ENCODE measurements around the gene ALDOC. TPM values are rescaled to one million over a fixed set of nuclear protein-coding genes. Genes with fewer than 3 reads are reported as not detected.

ALDOC gene
- total RNA-seq, 1 donor from 2014 or later: 329 TPM

DNA sequence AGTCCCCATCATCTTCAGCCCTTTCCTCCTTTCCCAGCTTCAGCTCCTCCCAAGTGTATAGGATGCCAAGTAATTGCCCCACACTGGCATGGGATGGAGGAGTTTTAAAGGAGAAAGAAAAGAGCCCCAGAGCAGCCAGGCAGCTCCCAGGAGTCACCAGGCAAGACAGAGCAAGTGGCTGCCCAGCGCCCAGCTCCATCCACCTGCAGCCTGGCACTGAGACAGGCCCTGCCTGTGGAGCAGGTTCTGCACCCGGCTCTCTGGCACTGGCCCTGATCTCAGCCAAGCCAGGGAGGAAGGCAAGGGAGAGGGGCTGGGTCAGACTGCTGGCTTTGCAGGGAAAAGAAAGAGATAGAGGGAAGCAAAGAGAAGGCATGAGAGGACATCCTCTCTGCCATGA, 48.8 kb downstream of the ALDOC start:
- intact Hi-C loops (cut with micrococcal nuclease): no loop called here
- Histone ChIP-seq H3K4me1 (no peaks in the 10 kb centered on the region), H3K36me3 (no peaks in the 10 kb centered on the region), H3K27me3 (ENCODE audit: low read depth) (peaks cover 22% of the 10 kb centered on the region), H3K4me3 (no peak overlapping the region), H3K9me3 (replicated peaks) (no peaks in the 10 kb centered on the region), H3K27ac (replicated peaks) (no peak overlapping the region)
- TF ChIP-seq, protein P1, sequence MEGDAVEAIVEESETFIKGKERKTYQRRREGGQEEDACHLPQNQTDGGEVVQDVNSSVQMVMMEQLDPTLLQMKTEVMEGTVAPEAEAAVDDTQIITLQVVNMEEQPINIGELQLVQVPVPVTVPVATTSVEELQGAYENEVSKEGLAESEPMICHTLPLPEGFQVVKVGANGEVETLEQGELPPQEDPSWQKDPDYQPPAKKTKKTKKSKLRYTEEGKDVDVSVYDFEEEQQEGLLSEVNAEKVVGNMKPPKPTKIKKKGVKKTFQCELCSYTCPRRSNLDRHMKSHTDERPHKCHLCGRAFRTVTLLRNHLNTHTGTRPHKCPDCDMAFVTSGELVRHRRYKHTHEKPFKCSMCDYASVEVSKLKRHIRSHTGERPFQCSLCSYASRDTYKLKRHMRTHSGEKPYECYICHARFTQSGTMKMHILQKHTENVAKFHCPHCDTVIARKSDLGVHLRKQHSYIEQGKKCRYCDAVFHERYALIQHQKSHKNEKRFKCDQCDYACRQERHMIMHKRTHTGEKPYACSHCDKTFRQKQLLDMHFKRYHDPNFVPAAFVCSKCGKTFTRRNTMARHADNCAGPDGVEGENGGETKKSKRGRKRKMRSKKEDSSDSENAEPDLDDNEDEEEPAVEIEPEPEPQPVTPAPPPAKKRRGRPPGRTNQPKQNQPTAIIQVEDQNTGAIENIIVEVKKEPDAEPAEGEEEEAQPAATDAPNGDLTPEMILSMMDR (IDR thresholded peaks at IDR 0.05; ENCODE audit: borderline replicate concordance): no peak
- no peak for DNase-seq

DNA sequence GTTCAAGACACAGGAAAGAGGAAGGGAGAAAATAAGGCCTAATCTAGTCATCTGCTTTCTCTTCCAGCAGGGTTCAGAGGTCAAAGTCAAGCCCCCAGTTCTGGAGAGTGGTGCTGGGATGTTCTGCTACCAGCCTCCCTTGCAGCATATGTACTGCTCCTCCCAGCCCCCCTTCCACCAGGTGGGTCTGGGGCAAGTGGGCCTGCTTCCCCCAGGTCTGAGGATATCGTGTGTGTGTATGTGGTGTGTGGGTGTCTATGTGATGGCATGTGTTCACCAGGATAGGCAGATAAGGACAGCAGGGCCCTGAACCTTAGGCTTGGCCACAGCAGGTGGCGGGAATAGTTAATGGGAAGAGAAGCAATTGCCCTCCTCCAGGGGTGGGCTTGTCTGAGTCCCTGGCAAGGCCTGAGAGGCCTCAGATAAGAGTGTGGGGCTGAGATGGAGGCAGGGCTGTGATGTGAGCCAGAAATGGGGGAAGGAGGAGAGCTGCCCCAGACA, 49.5 kb downstream of the ALDOC start:
- no peaks in the 10 kb centered on the region for H3K36me3 ChIP-seq
- TF ChIP-seq, protein P1 (IDR thresholded peaks at IDR 0.05; ENCODE audit: borderline replicate concordance): no peak
- no peak for DNase-seq
- no peak overlapping the region for H3K4me3 ChIP-seq
- no peaks in the 10 kb centered on the region for H3K4me1 ChIP-seq
- intact Hi-C loops (cut with micrococcal nuclease): no loop called here
- H3K9me3 ChIP-seq (replicated peaks): no peaks in the 10 kb centered on the region
- H3K27ac ChIP-seq (replicated peaks): no peak overlapping the region
- peaks cover 16% of the 10 kb centered on the region for H3K27me3 ChIP-seq (ENCODE audit: low read depth)

GRCh38 chr17:28526381-28526780, 50.3 kb downstream of the ALDOC start:
- no peaks in the 10 kb centered on the region for H3K9me3 ChIP-seq (replicated peaks)
- H3K27ac ChIP-seq (replicated peaks): no peak overlapping the region
- no peak for DNase-seq
- no peak overlapping the region for H3K4me3 ChIP-seq
- intact Hi-C loops (cut with micrococcal nuclease): no loop called here
- H3K4me1 ChIP-seq: no peaks in the 10 kb centered on the region
- peaks cover 11% of the 10 kb centered on the region for H3K27me3 ChIP-seq (ENCODE audit: low read depth)
- TF ChIP-seq, protein P1 (IDR thresholded peaks at IDR 0.05; ENCODE audit: borderline replicate concordance): no peak
- H3K36me3 ChIP-seq: no peaks in the 10 kb centered on the region

- no peaks in the 10 kb centered on the region for H3K36me3 ChIP-seq
- no peak for DNase-seq
- peaks cover 10% of the 10 kb centered on the region for H3K27me3 ChIP-seq (ENCODE audit: low read depth)
- no peaks in the 10 kb centered on the region for H3K4me1 ChIP-seq
- no peak overlapping the region for H3K4me3 ChIP-seq
- no peaks in the 10 kb centered on the region for H3K9me3 ChIP-seq (replicated peaks)
- TF ChIP-seq, protein P1 (IDR thresholded peaks at IDR 0.05; ENCODE audit: borderline replicate concordance): no peak
- intact Hi-C loops (cut with micrococcal nuclease): no loop called here
- no peak overlapping the region for H3K27ac ChIP-seq (replicated peaks)
These were observed 51.9 kb downstream of the ALDOC start for GRCh38 chr17:28524476-28525424.

GRCh38 chr17:28523876-28524275, 52.8 kb downstream of the ALDOC start:
- Histone ChIP-seq H3K4me1 (no peaks in the 10 kb centered on the region), H3K9me3 (replicated peaks) (no peaks in the 10 kb centered on the region), H3K36me3 (no peaks in the 10 kb centered on the region), H3K4me3 (no peak overlapping the region), H3K27ac (replicated peaks) (no peak overlapping the region), H3K27me3 (ENCODE audit: low read depth) (peaks cover 10% of the 10 kb centered on the region)
- intact Hi-C loops (cut with micrococcal nuclease): no loop called here
- DNase-seq: no peak
- TF ChIP-seq, protein P1 (IDR thresholded peaks at IDR 0.05; ENCODE audit: borderline replicate concordance): no peak

Measured in left ventricle myocardium inferior (tissue), 1 donor.